ENCODE results near the gene PIK3CA.
"Not testable (repeated sequence)": the region's sequence is repeated elsewhere in the genome, so short reads cannot be mapped to it uniquely, and the experiment has no call there.

- not testable (repeated sequence) for TF ChIP-seq CTCF (conservative IDR thresholded peaks at IDR 0.05; ENCODE audit: low read depth, low read length); EZH2 (IDR thresholded peaks at IDR 0.05; ENCODE audit: borderline replicate concordance, low read depth, low read length, poor library complexity, severe bottlenecking)
Measured at GRCh38 chr3:179132191-179132890, 15.8 kb upstream of the PIK3CA start.

Measured in A673 (cell line).